Activated CD4-positive, CD25-positive, alpha-beta regulatory T cell treated with anti-CD3 and anti-CD28 coated beads, Interleukin-2, amount 50 U/mL, for 24 hours (primary cell): ENCODE data around the gene PCDHA3.
"Not testable (repeated sequence)": the region's sequence is repeated elsewhere in the genome, so short reads cannot be mapped to it uniquely, and the experiment has no call there.

Experiments
- ATAC-seq, 2 donors: fragments of 150-1000 bp; cut with Tn5 transposase; one replicate each; pipeline ENCODE4 v1.10.0; 2021; ENCODE audit warnings: mild to moderate bottlenecking in 1 of 2, moderate library complexity in 1 of 2

The PCDHA3 gene

DNA sequence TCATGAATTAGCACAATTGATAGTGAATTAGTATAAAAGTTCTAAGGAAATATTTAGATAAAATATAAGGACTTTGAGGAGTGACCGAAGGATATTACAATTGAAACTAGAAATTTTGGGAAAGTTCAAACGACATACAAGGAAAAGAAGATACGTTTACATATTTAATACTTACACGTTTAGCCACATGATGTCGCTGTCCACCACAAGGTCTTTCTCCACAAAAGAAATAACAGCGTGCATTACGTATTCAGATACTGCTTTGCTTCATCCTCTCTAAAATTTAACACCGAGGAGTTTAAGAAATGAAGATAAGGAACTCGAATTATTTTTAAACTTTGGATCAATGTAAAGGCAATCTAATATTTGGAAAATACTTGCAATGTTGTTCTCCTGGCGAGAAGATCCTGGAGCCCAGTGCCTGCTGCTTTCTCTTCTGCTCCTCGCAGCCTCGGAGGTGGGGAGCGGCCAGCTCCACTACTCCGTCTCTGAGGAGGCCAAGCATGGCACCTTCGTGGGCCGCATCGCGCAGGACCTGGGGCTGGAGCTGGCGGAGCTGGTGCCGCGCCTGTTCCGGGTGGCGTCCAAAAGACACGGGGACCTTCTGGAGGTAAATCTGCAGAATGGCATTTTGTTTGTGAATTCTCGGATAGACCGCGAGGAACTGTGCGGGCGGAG lies at the start of gene PCDHA3:
PCDHA3 (plus strand) TSS at position 242 of the 678 bp plus-strand sequence.
- no peak for ATAC-seq

- ATAC-seq, result no peak
Observed at GRCh38 chr5:140753561-140753960, 47.3 kb upstream of the PCDHA3 start.

- no peak for ATAC-seq
Observed at GRCh38 chr5:140764177-140764973, 36.5 kb upstream of the PCDHA3 start.

- no peak for ATAC-seq
Observed at GRCh38 chr5:140767444-140767843, 33.4 kb upstream of the PCDHA3 start.

- no peak for ATAC-seq
Observed at GRCh38 chr5:140780512-140780911, 20.3 kb upstream of the PCDHA3 start.

GRCh38 chr5:140785905-140786686 lies 14.8 kb upstream of the PCDHA3 start, which contains the start of gene PCDHA1:
TSS of gene PCDHA1 (plus strand) at chr5:140786140.
- ATAC-seq, result no peak

GRCh38 chr5:140787422-140787821 lies 13.4 kb upstream of the PCDHA3 start:
- not testable (repeated sequence) for ATAC-seq

- not testable (repeated sequence) for ATAC-seq
Observed at GRCh38 chr5:140787849-140788504, 12.9 kb upstream of the PCDHA3 start.

- ATAC-seq, result no peak
Observed at GRCh38 chr5:140791089-140791488, 9.8 kb upstream of the PCDHA3 start.

- ATAC-seq, result no peak
Observed at GRCh38 chr5:140794595-140795258, 6.1 kb upstream of the PCDHA3 start, which contains the start of gene PCDHA2. TSS of gene PCDHA2 (plus strand) at chr5:140794852.

DNA sequence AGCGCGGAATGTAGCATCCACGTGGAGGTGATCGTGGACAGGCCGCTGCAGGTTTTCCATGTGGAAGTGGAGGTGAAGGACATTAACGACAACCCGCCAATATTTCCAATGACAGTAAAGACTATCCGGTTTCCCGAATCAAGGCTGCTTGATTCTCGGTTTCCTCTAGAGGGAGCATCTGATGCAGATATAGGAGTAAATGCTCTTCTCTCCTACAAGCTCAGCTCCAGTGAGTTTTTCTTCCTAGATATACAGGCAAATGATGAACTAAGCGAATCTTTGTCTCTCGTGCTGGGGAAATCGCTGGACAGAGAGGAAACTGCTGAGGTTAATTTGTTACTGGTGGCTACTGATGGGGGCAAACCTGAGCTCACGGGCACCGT lies 5.6 kb upstream of the PCDHA3 start:
- ATAC-seq, result no peak

DNA sequence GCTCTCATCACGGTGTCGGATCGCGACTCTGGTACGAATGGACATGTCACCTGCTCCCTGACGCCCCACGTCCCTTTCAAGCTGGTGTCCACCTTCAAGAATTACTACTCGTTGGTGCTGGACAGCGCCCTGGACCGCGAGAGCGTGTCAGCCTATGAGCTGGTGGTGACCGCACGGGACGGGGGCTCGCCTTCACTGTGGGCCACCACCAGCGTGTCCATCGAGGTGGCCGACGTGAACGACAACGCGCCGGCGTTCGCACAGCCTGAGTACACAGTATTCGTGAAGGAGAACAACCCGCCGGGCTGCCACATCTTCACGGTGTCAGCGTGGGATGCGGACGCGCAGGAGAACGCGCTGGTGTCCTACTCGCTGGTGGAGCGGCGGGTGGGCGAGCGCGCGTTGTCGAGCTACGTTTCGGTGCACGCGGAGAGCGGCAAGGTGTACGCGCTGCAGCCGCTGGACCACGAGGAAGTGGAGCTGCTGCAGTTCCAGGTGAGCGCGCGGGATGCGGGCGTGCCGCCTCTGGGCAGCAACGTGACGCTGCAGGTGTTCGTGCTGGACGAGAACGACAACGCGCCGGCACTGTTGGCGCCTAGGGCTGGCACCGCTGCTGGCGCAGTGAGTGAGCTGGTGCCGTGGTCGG lies 4.7 kb upstream of the PCDHA3 start:
- not testable (repeated sequence) for ATAC-seq

- no peak for ATAC-seq
Observed at GRCh38 chr5:140796718-140797095, 4.2 kb upstream of the PCDHA3 start.

- ATAC-seq, result no peak
Observed at GRCh38 chr5:140801494-140801841, 611 bp downstream of the PCDHA3 start.

DNA sequence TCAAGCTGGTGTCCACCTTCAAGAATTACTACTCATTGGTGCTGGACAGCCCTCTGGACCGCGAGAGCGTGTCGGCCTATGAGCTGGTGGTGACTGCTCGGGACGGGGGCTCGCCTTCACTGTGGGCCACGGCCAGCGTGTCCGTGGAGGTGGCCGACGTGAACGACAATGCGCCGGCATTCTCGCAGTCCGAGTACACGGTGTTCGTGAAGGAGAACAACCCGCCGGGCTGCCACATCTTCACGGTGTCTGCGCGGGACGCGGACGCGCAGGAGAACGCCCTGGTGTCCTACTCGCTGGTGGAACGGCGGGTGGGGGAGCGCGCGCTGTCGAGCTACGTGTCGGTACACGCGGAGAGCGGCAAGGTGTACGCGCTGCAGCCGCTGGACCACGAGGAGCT lies 1.5 kb downstream of the PCDHA3 start:
- ATAC-seq, result not testable (repeated sequence)

- ATAC-seq, result no peak
Observed at GRCh38 chr5:140802781-140803271, 2.0 kb downstream of the PCDHA3 start.

GRCh38 chr5:140806834-140807775 lies 6.2 kb downstream of the PCDHA3 start, which contains the start of gene PCDHA4:
TSS of gene PCDHA4 (plus strand) at chr5:140807068.
- ATAC-seq, result no peak

DNA sequence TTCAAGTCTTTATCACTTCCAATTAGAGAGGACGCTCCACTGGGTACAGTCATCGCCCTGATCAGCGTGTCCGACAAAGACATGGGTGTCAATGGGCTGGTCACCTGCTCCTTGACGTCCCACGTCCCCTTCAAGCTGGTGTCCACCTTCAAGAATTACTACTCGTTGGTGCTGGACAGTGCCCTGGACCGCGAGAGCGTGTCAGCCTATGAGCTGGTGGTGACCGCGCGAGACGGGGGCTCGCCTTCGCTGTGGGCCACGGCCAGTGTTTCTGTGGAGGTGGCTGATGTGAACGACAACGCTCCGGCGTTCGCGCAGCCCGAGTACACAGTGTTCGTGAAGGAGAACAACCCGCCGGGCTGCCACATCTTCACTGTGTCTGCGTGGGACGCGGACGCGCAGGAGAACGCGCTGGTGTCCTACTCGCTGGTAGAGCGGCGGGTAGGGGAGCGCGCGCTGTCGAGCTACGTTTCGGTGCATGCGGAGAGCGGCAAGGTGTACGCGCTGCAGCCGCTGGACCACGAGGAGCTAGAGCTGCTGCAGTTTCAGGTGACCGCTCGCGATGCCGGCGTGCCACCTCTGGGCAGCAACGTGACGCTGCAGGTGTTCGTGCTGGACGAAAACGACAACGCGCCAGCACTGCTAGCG lies 7.5 kb downstream of the PCDHA3 start:
- ATAC-seq, result not testable (repeated sequence)

DNA sequence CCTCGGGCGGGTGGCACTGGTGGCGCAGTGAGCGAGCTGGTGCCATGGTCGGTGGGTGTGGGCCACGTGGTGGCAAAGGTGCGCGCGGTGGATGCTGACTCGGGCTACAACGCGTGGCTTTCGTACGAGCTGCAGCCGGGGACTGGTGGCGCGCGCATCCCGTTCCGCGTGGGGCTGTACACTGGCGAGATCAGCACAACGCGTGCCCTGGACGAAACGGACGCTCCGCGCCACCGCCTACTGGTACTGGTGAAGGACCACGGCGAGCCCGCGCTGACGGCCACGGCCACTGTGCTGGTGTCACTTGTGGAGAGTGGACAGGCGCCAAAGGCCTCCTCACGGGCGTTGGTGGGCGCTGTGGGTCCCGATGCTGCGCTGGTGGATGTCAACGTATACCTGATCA lies 8.0 kb downstream of the PCDHA3 start:
- no peak for ATAC-seq
